K562 (cell line): Measurements from ENCODE around the gene LONP1. TPM values are rescaled to one million over a fixed set of nuclear protein-coding genes. Genes with fewer than 3 reads are reported as not detected.

Experiments
- FOXM1 ChIP-seq, 2 experiments: fragments of 450-650 bp in 1 of 2; sonication (generic) in 1 of 2; formaldehyde crosslinking in 1 of 2; IDR thresholded peaks; 2 replicates each; pipeline versions ENCODE4 v1.6.1 to v1.9.0; 2017 to 2022; ENCODE audit warnings: low read depth in 2 of 2, mild to moderate bottlenecking in 2 of 2, missing genetic modification reagents in 1 of 2, moderate library complexity in 1 of 2
- GATAD2A ChIP-seq: fragments of 450-650 bp; IDR thresholded peaks from 2 replicates; pipeline ENCODE4 v1.6.1; 2017
- HDAC2 ChIP-seq: fragments of 450-650 bp; IDR thresholded peaks from 2 replicates; pipeline ENCODE4 v1.6.1; 2016; ENCODE audit warnings: mild to moderate bottlenecking
- HIVEP1 ChIP-seq: fragments of 250-450 bp; sonication (Bioruptor Pico); IDR thresholded peaks from 2 replicates; pipeline ENCODE4 v1.4.0; 2020; ENCODE audit warnings: mild to moderate bottlenecking
- JUNB ChIP-seq: fragments of 450-650 bp; formaldehyde crosslinking; conservative IDR thresholded peaks from 2 replicates; pipeline ENCODE4 v1.4.0; 2020; ENCODE audit warnings: mild to moderate bottlenecking
- MEF2A ChIP-seq: IDR thresholded peaks from 2 replicates; pipeline ENCODE4 v1.6.1; 2011; ENCODE audit warnings: low read depth, mild to moderate bottlenecking, low read length, moderate library complexity; ENCODE audit not compliant: control insufficient read depth
- PML ChIP-seq: IDR thresholded peaks from 2 replicates; pipeline ENCODE4 v1.6.1; 2012; ENCODE audit warnings: low read length, inconsistent platforms
- RUNX1 ChIP-seq: sonication (generic); IDR thresholded peaks from 2 replicates; pipeline ENCODE4 v1.6.1; 2016; ENCODE audit warnings: antibody characterized with exemption, low read depth
- SIN3B ChIP-seq: fragments of 450-650 bp; IDR thresholded peaks from 2 replicates; pipeline ENCODE4 v1.6.1; 2017; ENCODE audit warnings: low read depth, mild to moderate bottlenecking, moderate library complexity
- SMARCC2 ChIP-seq: fragments of 450-650 bp; IDR thresholded peaks from 2 replicates; pipeline ENCODE4 v1.6.1; 2017; ENCODE audit warnings: antibody characterized with exemption, moderate library complexity, mild to moderate bottlenecking, low read depth
- SMARCE1 ChIP-seq: fragments of 450-650 bp; IDR thresholded peaks from 2 replicates; pipeline ENCODE4 v1.7.1; 2016; ENCODE audit warnings: mild to moderate bottlenecking
- TAF9B ChIP-seq: fragments of 450-650 bp; IDR thresholded peaks from 2 replicates; pipeline ENCODE4 v1.6.1; 2018; ENCODE audit warnings: mild to moderate bottlenecking; ENCODE audit not compliant: partially characterized antibody
- TARDBP ChIP-seq: fragments of 450-650 bp; IDR thresholded peaks from 2 replicates; pipeline ENCODE4 v1.6.1; 2016
- polyA plus RNA-seq, 8 experiments: library from polyadenylated mRNA; depleted of rRNA in 4 of 8; stranded (reverse) in 5 of 8; unstranded in 3 of 8; fragments of >200 nt; fragmentation: Nextera tagmentation in 2 of 8; fragmentation: Illumina TruSeq in 1 of 8; extraction: Ambion mirVana in 2 of 8; extraction: Trizol in 1 of 8; gene quantifications; 2 replicates each; pipeline versions ENCODE4 v1.2.1 to v1.2.3, GENCODE V29; 2011 to 2014; ENCODE audit warnings: inconsistent platforms in 1 of 8, missing spikeins in 1 of 8
- total RNA-seq, 7 experiments: library from RNA; depleted of rRNA in 6 of 7; stranded (reverse); fragments of >200 nt in 6 of 7; fragmentation: Illumina TruSeq in 2 of 7; extraction: Trizol in 2 of 7; gene quantifications; 2 replicates each; pipeline versions ENCODE4 v1.2.1 to v1.2.3, GENCODE V29; 2011 to 2021; ENCODE audit warnings: low replicate concordance in 1 of 7
- TF ChIP-seq, protein P1 (sequence below): fragments of 250-450 bp; sonication (Bioruptor Pico); IDR thresholded peaks from 2 replicates; pipeline ENCODE4 v1.9.0; 2021; ENCODE audit warnings: mild to moderate bottlenecking
- TF ChIP-seq, protein P2 (sequence below): sonication (generic); formaldehyde crosslinking; IDR thresholded peaks from 2 replicates; pipeline ENCODE4 v1.8.1; 2023; ENCODE audit warnings: mild to moderate bottlenecking, missing genetic modification reagents
- TF ChIP-seq, protein P3 (sequence below): fragments of 450-650 bp; IDR thresholded peaks from 2 replicates; pipeline ENCODE4 v1.7.0; 2016; ENCODE audit warnings: borderline replicate concordance
- TF ChIP-seq, protein P4 (sequence below): fragments of 450-650 bp; IDR thresholded peaks from 2 replicates; pipeline ENCODE4 v1.6.1; 2016; ENCODE audit warnings: borderline replicate concordance
- TF ChIP-seq, protein P5 (sequence below): fragments of 150-350 bp; conservative IDR thresholded peaks from 2 replicates; pipeline ENCODE4 v1.6.1; 2014; ENCODE audit warnings: low read length

The LONP1 gene
- total and polyA plus RNA-seq, 9 of the 15 experiments (the other 6 are each of a cell fraction or from before 2014, with no cell fraction given): 1.1 to 238 (median 84.5) TPM

DNA sequence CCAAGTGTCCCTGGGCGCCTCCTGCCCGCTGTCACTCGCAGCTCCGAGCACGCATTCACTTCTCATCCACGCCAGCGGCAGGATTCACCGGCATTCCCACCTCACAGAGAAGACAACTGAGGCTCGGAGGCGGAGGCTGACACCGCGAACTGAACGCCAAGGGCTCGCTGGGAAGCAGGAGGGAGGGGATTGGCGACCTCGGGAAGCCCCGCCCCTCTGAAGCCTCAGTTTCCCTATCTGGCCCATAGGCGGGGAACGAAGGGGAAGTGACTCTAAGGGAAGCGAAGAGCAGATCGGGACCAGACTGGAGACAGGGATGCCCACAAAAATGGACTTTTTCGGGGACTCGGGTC lies 39.9 kb downstream of the LONP1 start (continued):
- TF ChIP-seq HIVEP1 (CRISPR knock-in tag): 0 out of 2 replicates have a peak, but pooled peaks have one; percentile 27
- peak; percentile 79; the same call in 1 of the 2 replicates for TF ChIP-seq TARDBP
- no peak for TF ChIP-seq TAF9B
- TF ChIP-seq, protein P1, sequence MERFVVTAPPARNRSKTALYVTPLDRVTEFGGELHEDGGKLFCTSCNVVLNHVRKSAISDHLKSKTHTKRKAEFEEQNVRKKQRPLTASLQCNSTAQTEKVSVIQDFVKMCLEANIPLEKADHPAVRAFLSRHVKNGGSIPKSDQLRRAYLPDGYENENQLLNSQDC (CRISPR knock-in tag): no peak
- TF ChIP-seq, protein P2, sequence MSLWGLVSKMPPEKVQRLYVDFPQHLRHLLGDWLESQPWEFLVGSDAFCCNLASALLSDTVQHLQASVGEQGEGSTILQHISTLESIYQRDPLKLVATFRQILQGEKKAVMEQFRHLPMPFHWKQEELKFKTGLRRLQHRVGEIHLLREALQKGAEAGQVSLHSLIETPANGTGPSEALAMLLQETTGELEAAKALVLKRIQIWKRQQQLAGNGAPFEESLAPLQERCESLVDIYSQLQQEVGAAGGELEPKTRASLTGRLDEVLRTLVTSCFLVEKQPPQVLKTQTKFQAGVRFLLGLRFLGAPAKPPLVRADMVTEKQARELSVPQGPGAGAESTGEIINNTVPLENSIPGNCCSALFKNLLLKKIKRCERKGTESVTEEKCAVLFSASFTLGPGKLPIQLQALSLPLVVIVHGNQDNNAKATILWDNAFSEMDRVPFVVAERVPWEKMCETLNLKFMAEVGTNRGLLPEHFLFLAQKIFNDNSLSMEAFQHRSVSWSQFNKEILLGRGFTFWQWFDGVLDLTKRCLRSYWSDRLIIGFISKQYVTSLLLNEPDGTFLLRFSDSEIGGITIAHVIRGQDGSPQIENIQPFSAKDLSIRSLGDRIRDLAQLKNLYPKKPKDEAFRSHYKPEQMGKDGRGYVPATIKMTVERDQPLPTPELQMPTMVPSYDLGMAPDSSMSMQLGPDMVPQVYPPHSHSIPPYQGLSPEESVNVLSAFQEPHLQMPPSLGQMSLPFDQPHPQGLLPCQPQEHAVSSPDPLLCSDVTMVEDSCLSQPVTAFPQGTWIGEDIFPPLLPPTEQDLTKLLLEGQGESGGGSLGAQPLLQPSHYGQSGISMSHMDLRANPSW: peak; percentile 90; the same call in 1 of the 2 replicates
- no peak for TF ChIP-seq MEF2A
- TF ChIP-seq, protein P3, sequence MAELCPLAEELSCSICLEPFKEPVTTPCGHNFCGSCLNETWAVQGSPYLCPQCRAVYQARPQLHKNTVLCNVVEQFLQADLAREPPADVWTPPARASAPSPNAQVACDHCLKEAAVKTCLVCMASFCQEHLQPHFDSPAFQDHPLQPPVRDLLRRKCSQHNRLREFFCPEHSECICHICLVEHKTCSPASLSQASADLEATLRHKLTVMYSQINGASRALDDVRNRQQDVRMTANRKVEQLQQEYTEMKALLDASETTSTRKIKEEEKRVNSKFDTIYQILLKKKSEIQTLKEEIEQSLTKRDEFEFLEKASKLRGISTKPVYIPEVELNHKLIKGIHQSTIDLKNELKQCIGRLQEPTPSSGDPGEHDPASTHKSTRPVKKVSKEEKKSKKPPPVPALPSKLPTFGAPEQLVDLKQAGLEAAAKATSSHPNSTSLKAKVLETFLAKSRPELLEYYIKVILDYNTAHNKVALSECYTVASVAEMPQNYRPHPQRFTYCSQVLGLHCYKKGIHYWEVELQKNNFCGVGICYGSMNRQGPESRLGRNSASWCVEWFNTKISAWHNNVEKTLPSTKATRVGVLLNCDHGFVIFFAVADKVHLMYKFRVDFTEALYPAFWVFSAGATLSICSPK: 0 out of 2 replicates have a peak, but pooled peaks have one; percentile 39
- peak; percentile 83 for TF ChIP-seq HDAC2
- TF ChIP-seq JUNB (CRISPR knock-in tag): no peak
- no peak for TF ChIP-seq RUNX1
- TF ChIP-seq SMARCC2: no peak
- TF ChIP-seq SMARCE1: peak; percentile 25; the same call in 1 of the 2 replicates
- 0 out of 2 replicates have a peak, but pooled peaks have one; percentile 22 for TF ChIP-seq SIN3B
- TF ChIP-seq PML: peak; percentile 51; the same call in 1 of the 2 replicates
- peak; percentile 22; the same call in 1 of the 2 replicates for TF ChIP-seq GATAD2A
- TF ChIP-seq FOXM1 (IDR thresholded peaks at IDR 0.05; ENCODE audit: low read depth): no peak
- TF ChIP-seq FOXM1 (CRISPR knock-in tag; IDR thresholded peaks at IDR 0.05; ENCODE audit: low read depth): 0 out of 2 replicates have a peak, but pooled peaks have one; percentile 77
- TF ChIP-seq, protein P4, sequence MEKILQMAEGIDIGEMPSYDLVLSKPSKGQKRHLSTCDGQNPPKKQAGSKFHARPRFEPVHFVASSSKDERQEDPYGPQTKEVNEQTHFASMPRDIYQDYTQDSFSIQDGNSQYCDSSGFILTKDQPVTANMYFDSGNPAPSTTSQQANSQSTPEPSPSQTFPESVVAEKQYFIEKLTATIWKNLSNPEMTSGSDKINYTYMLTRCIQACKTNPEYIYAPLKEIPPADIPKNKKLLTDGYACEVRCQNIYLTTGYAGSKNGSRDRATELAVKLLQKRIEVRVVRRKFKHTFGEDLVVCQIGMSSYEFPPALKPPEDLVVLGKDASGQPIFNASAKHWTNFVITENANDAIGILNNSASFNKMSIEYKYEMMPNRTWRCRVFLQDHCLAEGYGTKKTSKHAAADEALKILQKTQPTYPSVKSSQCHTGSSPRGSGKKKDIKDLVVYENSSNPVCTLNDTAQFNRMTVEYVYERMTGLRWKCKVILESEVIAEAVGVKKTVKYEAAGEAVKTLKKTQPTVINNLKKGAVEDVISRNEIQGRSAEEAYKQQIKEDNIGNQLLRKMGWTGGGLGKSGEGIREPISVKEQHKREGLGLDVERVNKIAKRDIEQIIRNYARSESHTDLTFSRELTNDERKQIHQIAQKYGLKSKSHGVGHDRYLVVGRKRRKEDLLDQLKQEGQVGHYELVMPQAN: peak; percentile 87; the same call in 1 of the 2 replicates
- TF ChIP-seq, protein P5, sequence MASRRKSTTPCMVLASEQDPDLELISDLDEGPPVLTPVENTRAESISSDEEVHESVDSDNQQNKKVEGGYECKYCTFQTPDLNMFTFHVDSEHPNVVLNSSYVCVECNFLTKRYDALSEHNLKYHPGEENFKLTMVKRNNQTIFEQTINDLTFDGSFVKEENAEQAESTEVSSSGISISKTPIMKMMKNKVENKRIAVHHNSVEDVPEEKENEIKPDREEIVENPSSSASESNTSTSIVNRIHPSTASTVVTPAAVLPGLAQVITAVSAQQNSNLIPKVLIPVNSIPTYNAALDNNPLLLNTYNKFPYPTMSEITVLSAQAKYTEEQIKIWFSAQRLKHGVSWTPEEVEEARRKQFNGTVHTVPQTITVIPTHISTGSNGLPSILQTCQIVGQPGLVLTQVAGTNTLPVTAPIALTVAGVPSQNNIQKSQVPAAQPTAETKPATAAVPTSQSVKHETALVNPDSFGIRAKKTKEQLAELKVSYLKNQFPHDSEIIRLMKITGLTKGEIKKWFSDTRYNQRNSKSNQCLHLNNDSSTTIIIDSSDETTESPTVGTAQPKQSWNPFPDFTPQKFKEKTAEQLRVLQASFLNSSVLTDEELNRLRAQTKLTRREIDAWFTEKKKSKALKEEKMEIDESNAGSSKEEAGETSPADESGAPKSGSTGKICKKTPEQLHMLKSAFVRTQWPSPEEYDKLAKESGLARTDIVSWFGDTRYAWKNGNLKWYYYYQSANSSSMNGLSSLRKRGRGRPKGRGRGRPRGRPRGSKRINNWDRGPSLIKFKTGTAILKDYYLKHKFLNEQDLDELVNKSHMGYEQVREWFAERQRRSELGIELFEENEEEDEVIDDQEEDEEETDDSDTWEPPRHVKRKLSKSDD: no peak
